H1 (cell line): ENCODE results near the gene CAMK2D. TPM values are rescaled to one million over a fixed set of nuclear protein-coding genes. Genes with fewer than 3 reads are reported as not detected.

Source experiments
- CTCF ChIA-PET: fragments of 300-600 bp; sonication (Branson Sonifier 250); formaldehyde crosslinking; loops from one replicate; lab custom pipeline; 2021; ENCODE audit not compliant: partially characterized antibody; lab: Charles Lee
- POLR2A ChIA-PET: fragments of 300-600 bp; sonication (Branson Sonifier 250); formaldehyde crosslinking; loops from one replicate; lab custom pipeline; 2021; ENCODE audit warnings: inconsistent platforms; ENCODE audit not compliant: partially characterized antibody; lab: Charles Lee
- DNase-seq, 2 experiments: peaks; one replicate each; pipeline versions ENCODE4 v3.0.0 to v3.0.0-alpha.2; 2010 to 2022; ENCODE audit warnings: low spot score in 2 of 2, low read depth in 1 of 2, mixed read lengths in 1 of 2
- FAIRE-seq: peaks from 2 replicates; lab custom pipeline; 2011; peaks lifted over from hg19 to GRCh38; lab: Jason Lieb, UNC
- H2AFZ ChIP-seq: 2 replicates; pipeline ENCODE4 v1.8.1; 2012; ENCODE audit warnings: low read length, inconsistent platforms
- H2AK5ac ChIP-seq: 2 replicates; pipeline ENCODE4 v1.6.1; 2013; ENCODE audit warnings: low read depth, low read length
- H2BK120ac ChIP-seq: replicated peaks from 2 replicates; pipeline ENCODE3; 2013; ENCODE audit warnings: low read depth, low read length, inconsistent platforms
- H2BK12ac ChIP-seq: 2 replicates; pipeline ENCODE4 v1.6.1; 2013; ENCODE audit warnings: low read depth, low read length
- H2BK15ac ChIP-seq: 2 replicates; pipeline ENCODE4 v1.6.1; 2013; ENCODE audit warnings: low read length
- H2BK20ac ChIP-seq: 2 replicates; pipeline ENCODE4 v1.6.1; 2013; ENCODE audit warnings: low read length
- H2BK5ac ChIP-seq: 2 replicates; pipeline ENCODE4 v1.6.1; 2013; ENCODE audit warnings: low read depth, low read length
- H3K14ac ChIP-seq: 2 replicates; pipeline ENCODE4 v1.6.1; 2013; ENCODE audit warnings: inconsistent platforms; ENCODE audit not compliant: insufficient read length
- H3K18ac ChIP-seq: 2 replicates; pipeline ENCODE4 v1.6.1; 2013; ENCODE audit warnings: low read length; ENCODE audit errors: extremely low read depth
- H3K23ac ChIP-seq: 2 replicates; pipeline ENCODE4 v1.6.1; 2013; ENCODE audit warnings: inconsistent platforms; ENCODE audit not compliant: insufficient read length
- H3K23me2 ChIP-seq: 2 replicates; pipeline ENCODE4 v1.6.1; 2013; ENCODE audit warnings: low read depth, low read length
- H3K27ac ChIP-seq: 2 replicates; pipeline ENCODE4 v1.6.1; 2011; ENCODE audit warnings: low read depth, low read length, inconsistent platforms
- H3K27me3 ChIP-seq, 4 experiments: replicated peaks in 1 of 4; 1 replicate in 1 of 4; 2 replicates in 3 of 4; pipeline versions ENCODE4 v1.6.1 to v1.8.1; 2011 to 2013; ENCODE audit warnings: low read length in 3 of 4, mild to moderate bottlenecking in 3 of 4, inconsistent platforms in 2 of 4, mixed read lengths in 2 of 4, moderate library complexity in 1 of 4; ENCODE audit not compliant: control insufficient read depth in 3 of 4, insufficient read depth in 3 of 4; ENCODE audit errors: extremely low read depth in 1 of 4
- H3K36me3 ChIP-seq, 4 experiments: 2 replicates each; pipeline versions ENCODE4 v1.6.1 to v1.8.1; 2011 to 2013; ENCODE audit warnings: mild to moderate bottlenecking in 4 of 4, low read length in 3 of 4, moderate library complexity in 2 of 4, control low read depth in 1 of 4, inconsistent platforms in 1 of 4; ENCODE audit not compliant: insufficient read depth in 4 of 4, control insufficient read depth in 2 of 4
- H3K4ac ChIP-seq: replicated peaks from 2 replicates; pipeline ENCODE3; 2013; ENCODE audit warnings: low read length, low read depth, mixed read lengths, inconsistent platforms; ENCODE audit not compliant: insufficient read length
- H3K4me1 ChIP-seq, 4 experiments: replicated peaks in 1 of 4; 1 replicate in 1 of 4; 2 replicates in 3 of 4; pipeline versions ENCODE4 v1.6.1 to v1.8.1; 2011 to 2013; ENCODE audit warnings: low read length in 3 of 4, inconsistent platforms in 2 of 4, mixed read lengths in 1 of 4; ENCODE audit not compliant: insufficient read depth in 4 of 4, control insufficient read depth in 3 of 4
- H3K4me2 ChIP-seq, 2 experiments: 2 replicates each; pipeline versions ENCODE4 v1.6.1 to v1.8.1; 2011 to 2013; ENCODE audit warnings: low read depth in 2 of 2, low read length in 2 of 2, control low read depth in 1 of 2, inconsistent platforms in 1 of 2, mild to moderate bottlenecking in 1 of 2; ENCODE audit not compliant: insufficient read depth in 1 of 2
- H3K4me3 ChIP-seq, 4 experiments: fragments of 200-600, 300-600 bp in 1 of 4; sonication (generic), shearing (Covaris generic), sonication (Bioruptor Twin) in 1 of 4; 2 replicates each; pipeline versions ENCODE4 v1.5.1 to v1.8.1; 2011 to 2016; ENCODE audit warnings: low read length in 4 of 4, low read depth in 3 of 4, control low read depth in 2 of 4, inconsistent platforms in 2 of 4, mild to moderate bottlenecking in 2 of 4, mixed read lengths in 1 of 4, moderate library complexity in 1 of 4; ENCODE audit not compliant: insufficient read depth in 2 of 4; ENCODE audit errors: extremely low read depth in 1 of 4
- H3K56ac ChIP-seq: replicated peaks from 2 replicates; pipeline ENCODE3; 2013; ENCODE audit warnings: low read depth, mild to moderate bottlenecking, mixed read lengths, low read length, inconsistent platforms; ENCODE audit not compliant: insufficient read length
- H3K79me1 ChIP-seq: 2 replicates; pipeline ENCODE4 v1.6.1; 2013; ENCODE audit warnings: low read depth, low read length, control low read depth
- H3K79me2 ChIP-seq, 2 experiments: 2 replicates each; pipeline versions ENCODE4 v1.6.1 to v1.8.1; 2012 to 2013; ENCODE audit warnings: low read length in 2 of 2, mild to moderate bottlenecking in 2 of 2, inconsistent platforms in 1 of 2; ENCODE audit not compliant: insufficient read depth in 2 of 2, control insufficient read depth in 1 of 2
- H3K9ac ChIP-seq, 4 experiments: replicated peaks in 1 of 4; 1 replicate in 1 of 4; 2 replicates in 3 of 4; pipeline versions ENCODE4 v1.6.1 to v1.8.1; 2011 to 2013; ENCODE audit warnings: low read depth in 3 of 4, low read length in 3 of 4, control low read depth in 2 of 4, mild to moderate bottlenecking in 2 of 4, moderate library complexity in 2 of 4, inconsistent platforms in 1 of 4; ENCODE audit errors: extremely low read depth in 1 of 4
- H3K9me3 ChIP-seq, 2 experiments: 2 replicates each; pipeline versions ENCODE4 v1.6.1 to v1.8.1; 2012 to 2013; ENCODE audit warnings: mild to moderate bottlenecking in 2 of 2, moderate library complexity in 2 of 2, control low read depth in 1 of 2, inconsistent platforms in 1 of 2, low read depth in 1 of 2, low read length in 1 of 2, mixed read lengths in 1 of 2; ENCODE audit not compliant: insufficient read depth in 2 of 2
- H4K20me1 ChIP-seq, 2 experiments: replicated peaks in 1 of 2; 2 replicates each; pipeline versions ENCODE3 to v1.8.1; 2011 to 2013; ENCODE audit warnings: inconsistent platforms in 2 of 2, low read length in 2 of 2, mild to moderate bottlenecking in 1 of 2; ENCODE audit not compliant: insufficient read depth in 2 of 2, control insufficient read depth in 1 of 2
- H4K5ac ChIP-seq: 2 replicates; pipeline ENCODE4 v1.6.1; 2013; ENCODE audit warnings: low read length, low read depth, mixed read lengths, inconsistent platforms; ENCODE audit not compliant: insufficient read length
- H4K8ac ChIP-seq: 2 replicates; pipeline ENCODE4 v1.8.0; 2013; ENCODE audit warnings: mild to moderate bottlenecking, moderate library complexity, low read length, inconsistent platforms; ENCODE audit not compliant: insufficient read depth; ENCODE audit errors: extremely low read depth
- H4K91ac ChIP-seq: replicated peaks from 2 replicates; pipeline ENCODE3; 2013; ENCODE audit warnings: low read length, mixed read lengths, inconsistent platforms; ENCODE audit not compliant: insufficient read length
- ATF2 ChIP-seq: IDR thresholded peaks from 2 replicates; pipeline ENCODE4 v1.6.1; 2012; ENCODE audit warnings: low read length, inconsistent platforms
- ATF3 ChIP-seq: IDR thresholded peaks from 2 replicates; pipeline ENCODE4 v1.6.1; 2011; ENCODE audit warnings: low read depth, mild to moderate bottlenecking, low read length; ENCODE audit not compliant: insufficient read depth
- BACH1 ChIP-seq: IDR thresholded peaks from 2 replicates; pipeline ENCODE4 v1.6.1; 2012; ENCODE audit warnings: low read length, improper control_type of control experiment
- CHD1 ChIP-seq: IDR thresholded peaks from 2 replicates; pipeline ENCODE4 v1.6.1; 2012; ENCODE audit warnings: low read depth, low read length, improper control_type of control experiment
- EGR1 ChIP-seq: IDR thresholded peaks from 2 replicates; pipeline ENCODE4 v1.6.1; 2011; ENCODE audit warnings: low read depth, low read length, borderline replicate concordance
- HDAC6 ChIP-seq: IDR thresholded peaks from one replicate; pipeline ENCODE4 v1.7.1; 2012; ENCODE audit warnings: low read depth, mild to moderate bottlenecking, inconsistent platforms, low read length, moderate library complexity
- JUND ChIP-seq: IDR thresholded peaks from 2 replicates; pipeline ENCODE4 v1.6.1; 2011; ENCODE audit warnings: mild to moderate bottlenecking, improper control_type of control experiment, low read length
- POU5F1 ChIP-seq: IDR thresholded peaks from 2 replicates; pipeline ENCODE4 v1.6.1; 2011; ENCODE audit warnings: low read depth, mild to moderate bottlenecking, low read length, moderate library complexity
- RNF2 ChIP-seq: fragments of 200-900, 300-1000 bp; sonication (generic); IDR thresholded peaks from 2 replicates; pipeline ENCODE4 v1.7.1; 2016; ENCODE audit warnings: borderline replicate concordance, low read depth, mild to moderate bottlenecking, antibody characterized with exemption, low read length; ENCODE audit not compliant: poor library complexity, severe bottlenecking; ENCODE audit errors: missing control alignments
- SP2 ChIP-seq: IDR thresholded peaks from 2 replicates; pipeline ENCODE4 v1.6.1; 2012; ENCODE audit warnings: mild to moderate bottlenecking, low read length, inconsistent platforms
- SRF ChIP-seq: IDR thresholded peaks from 2 replicates; pipeline ENCODE4 v1.6.1; 2011; ENCODE audit warnings: mild to moderate bottlenecking, low read depth, low read length, moderate library complexity
- ZNF274 ChIP-seq: IDR thresholded peaks from 2 replicates; pipeline ENCODE4 v1.7.0; 2012; ENCODE audit warnings: low read length, borderline replicate concordance; ENCODE audit errors: extremely low read depth
- WGBS, 2 experiments: shearing (Covaris generic) in 1 of 2; methylation state at CpG; one replicate each; pipeline versions ENCODE4 v1.1.6 to v1.1.7; 2013 to 2015; ENCODE audit warnings: low lambda C conversion rate in 2 of 2, mixed read lengths in 2 of 2, inconsistent platforms in 1 of 2, low coverage in 1 of 2, missing lambda C conversion rate in 1 of 2; ENCODE audit not compliant: insufficient replicate concordance in 2 of 2, insufficient coverage in 1 of 2, insufficient read length in 1 of 2; ENCODE audit errors: extremely low coverage in 1 of 2, missing lambda C conversion rate in 1 of 2; 5-methylcytosine and 5-hydroxymethylcytosine counted together
- polyA plus RNA-seq, 7 experiments: library from polyadenylated mRNA; depleted of rRNA in 3 of 7; stranded (reverse) in 5 of 7; unstranded in 2 of 7; fragments of >200 nt in 5 of 7; fragments of 200-250 nt in 2 of 7; gene quantifications; 1 replicate in 5 of 7; 2 replicates in 1 of 7; 4 replicates in 1 of 7; pipeline versions ENCODE4 v1.2.1 to v1.2.3, GENCODE V29; 2011 to 2013; ENCODE audit warnings: missing spikeins in 2 of 7, mixed read lengths in 2 of 7
- total RNA-seq: library from RNA; stranded (reverse); fragmentation: NEBNext Ultra II Directional; extraction: Animal tissue kit (Norgen Biotek cat#: 25700); gene quantifications from 2 replicates; pipeline ENCODE4 v1.2.1, GENCODE V29; 2021

Gene CAMK2D
- total and polyA plus RNA-seq, 2 of the 8 experiments (the other 6 are each of a cell fraction or from before 2014, with no cell fraction given), result 3.2 to 7.0 TPM

- DNase-seq (no peak), FAIRE-seq (no peak)
- no peak overlapping the region for H2BK12ac ChIP-seq
- H4K8ac ChIP-seq, result no peak overlapping the region
- H4K5ac ChIP-seq, result no peak overlapping the region
- H3K56ac ChIP-seq, result no peak overlapping the region
- H3K4ac ChIP-seq, result no peak overlapping the region
- H3K14ac ChIP-seq, result no peak overlapping the region
- no peak overlapping the region for H2AFZ ChIP-seq
- 80% methylated on average over 2 of the region's 2 CpGs; no CpG with 5 or more reads in 1 of the 2 experiments for WGBS, 2 experiments
- no peaks in the 10 kb centered on the region for H3K9me3 ChIP-seq
- no peak overlapping the region for H2BK15ac ChIP-seq
- no peak overlapping the region; a peak in 1 of 4 replicates for H3K4me2 ChIP-seq
- H4K91ac ChIP-seq, result no peak overlapping the region
- ChIA-PET CTCF (interaction anchor here (0.7 to 1.8 kb wide), 3 partner anchors 9 to 486 kb away, joined by 4 to 10 read pairs (median 4); no protein-coding TSS in a partner anchor), POLR2A (interaction anchor here (0.7 kb wide), 1 partner anchor 11 kb away, joined by 6 read pairs; no protein-coding TSS in a partner anchor)
- no peak overlapping the region for H3K9ac ChIP-seq
- H3K27me3 ChIP-seq, result no peaks in the 10 kb centered on the region
- H3K79me2 ChIP-seq, result no peaks in the 10 kb centered on the region
- no peak overlapping the region for H3K18ac ChIP-seq
- H3K23ac ChIP-seq, result no peak overlapping the region
- H3K36me3 ChIP-seq, result no peaks in the 10 kb centered on the region
- no peak overlapping the region for H2BK20ac ChIP-seq
- H2AK5ac ChIP-seq, result no peak overlapping the region
- no peaks in the 10 kb centered on the region for H3K79me1 ChIP-seq
- no peak overlapping the region; the same call in 1 of the 2 replicates for H3K27ac ChIP-seq
- H3K23me2 ChIP-seq, result no peaks in the 10 kb centered on the region
- H3K4me3 ChIP-seq, result no peak overlapping the region
- H3K4me1 ChIP-seq, result peaks cover 0 to 12% (median 4%) of the 10 kb centered on the region in 4 experiments; a peak in 5 of 7 replicates
- no peak overlapping the region for H2BK120ac ChIP-seq
- no peaks in the 10 kb centered on the region for H4K20me1 ChIP-seq
- no peak overlapping the region for H2BK5ac ChIP-seq
- TF ChIP-seq JUND, result no peak
- no peak for TF ChIP-seq HDAC6
- no peak for TF ChIP-seq EGR1
- no peak for TF ChIP-seq ZNF274
- TF ChIP-seq SP2, result no peak
- TF ChIP-seq ATF3, result no peak
- TF ChIP-seq SRF, result no peak
- TF ChIP-seq BACH1, result no peak
- no peak for TF ChIP-seq POU5F1
- TF ChIP-seq RNF2, result no peak
- no peak for TF ChIP-seq ATF2
- TF ChIP-seq CHD1, result no peak
These were observed 294.0 kb downstream of the CAMK2D start for GRCh38 chr4:113467581-113467980.
